CD4-positive, alpha-beta memory T cell (primary cell): ENCODE measurements around the gene SRMS. TPM values are rescaled to one million over a fixed set of nuclear protein-coding genes. Genes with fewer than 3 reads are reported as not detected.
A peak's percentile ranks its signal among the peaks of the same experiment; 100 is the strongest.
"Not testable (repeated sequence)": the region's sequence is repeated elsewhere in the genome, so short reads cannot be mapped to it uniquely, and the experiment has no call there.

Experiments used
- CTCF ChIA-PET: fragments of 350-600 bp; sonication (Branson Sonifier 250); formaldehyde crosslinking; loops from one replicate; lab custom pipeline; 2021; ENCODE audit warnings: inconsistent platforms; ENCODE audit not compliant: partially characterized antibody; lab: Charles Lee
- POLR2A ChIA-PET: fragments of 350-600 bp; sonication (Branson Sonifier 250); formaldehyde crosslinking; loops from one replicate; lab custom pipeline; 2021; ENCODE audit not compliant: partially characterized antibody; lab: Charles Lee
- DNase-seq, 5 donors: peaks; one replicate each; pipeline versions ENCODE4 v3.0.0 to v3.0.0-alpha.2; 2020 to 2022; ENCODE audit warnings: mixed read lengths in 1 of 5
- H3K27ac ChIP-seq: one replicate; pipeline ENCODE4 v1.7.0; 2013; ENCODE audit warnings: low read depth, low read length
- H3K27me3 ChIP-seq: 2 replicates; pipeline ENCODE4 v1.7.0; 2013; ENCODE audit warnings: mild to moderate bottlenecking, low read length, moderate library complexity; ENCODE audit not compliant: insufficient read depth
- H3K36me3 ChIP-seq: 2 replicates; pipeline ENCODE4 v1.7.0; 2013; ENCODE audit warnings: mild to moderate bottlenecking, low read length, moderate library complexity; ENCODE audit not compliant: insufficient read depth
- H3K4me1 ChIP-seq: 2 replicates; pipeline ENCODE4 v1.7.0; 2013; ENCODE audit warnings: mild to moderate bottlenecking, low read length, moderate library complexity; ENCODE audit not compliant: insufficient read depth
- H3K4me3 ChIP-seq, 2 donors: one replicate each; pipeline ENCODE4 v1.7.0; 2013; ENCODE audit warnings: low read length in 2 of 2, mild to moderate bottlenecking in 1 of 2
- H3K9me3 ChIP-seq, 2 donors: one replicate each; pipeline ENCODE4 v1.7.0; 2013; ENCODE audit warnings: low read length in 2 of 2, control low read depth in 1 of 2; ENCODE audit not compliant: control insufficient read depth in 1 of 2
- H3K27ac Mint-ChIP-seq, 7 donors: one replicate each; pipeline ENCODE4 v1.8.0; 2020 to 2021; ENCODE audit warnings: mixed read lengths in 7 of 7, mild to moderate bottlenecking in 6 of 7, inconsistent platforms in 3 of 7, moderate library complexity in 3 of 7
- H3K27me3 Mint-ChIP-seq, 2 donors: one replicate each; pipeline ENCODE4 v1.8.0; 2020 to 2021; ENCODE audit warnings: mixed read lengths in 2 of 2
- H3K36me3 Mint-ChIP-seq, 2 donors: one replicate each; pipeline ENCODE4 v1.8.0; 2020 to 2021; ENCODE audit warnings: mixed read lengths in 2 of 2, inconsistent platforms in 1 of 2, mild to moderate bottlenecking in 1 of 2
- H3K4me1 Mint-ChIP-seq, 4 donors: one replicate each; pipeline ENCODE4 v1.8.0; 2020 to 2021; ENCODE audit warnings: mixed read lengths in 4 of 4, mild to moderate bottlenecking in 1 of 4
- H3K4me3 Mint-ChIP-seq, 8 donors: one replicate each; pipeline ENCODE4 v1.8.0; 2020 to 2021; ENCODE audit warnings: mixed read lengths in 8 of 8, mild to moderate bottlenecking in 7 of 8, moderate library complexity in 6 of 8, inconsistent platforms in 3 of 8
- H3K9me3 Mint-ChIP-seq, 8 donors: one replicate each; pipeline ENCODE4 v1.8.0; 2020 to 2021; ENCODE audit warnings: mixed read lengths in 8 of 8, mild to moderate bottlenecking in 5 of 8, inconsistent platforms in 3 of 8, moderate library complexity in 1 of 8
- intact Hi-C: fragments of 100-400 bp; cut with micrococcal nuclease; formaldehyde crosslinking; loops from one replicate; pipeline ENCODE4 v1.15.1; 2023
- polyA plus RNA-seq, 2 donors: library from polyadenylated mRNA; unstranded; fragments of 300-500 nt; fragmentation: Illumina TruSeq; gene quantifications; one replicate each; pipeline ENCODE4 v1.2.3, GENCODE V29; 2021
- total RNA-seq, 2 experiments: library from RNA; stranded (reverse); gene quantifications; one replicate each; pipeline ENCODE4 v1.2.3, GENCODE V29; 2021

Gene SRMS
- total and polyA plus RNA-seq, 4 experiments from 2014 or later, result not detected

GRCh38 chr20:63518946-63519667, 28.4 kb downstream of the SRMS start:
- H3K4me1 ChIP-seq, result peaks cover 23% of the 10 kb centered on the region
- H3K9me3 ChIP-seq, result peaks cover 0 to 3% of the 10 kb centered on the region in 2 donors
- H3K4me3 Mint-ChIP-seq, result peak overlapping the region; percentile 67 to 83 (median 82)
- H3K4me3 ChIP-seq, result peak overlapping the region in 1 of 2 donors; percentile 52
- DNase-seq, result peak in 1 of 5 donors; percentile 29
- peaks cover 1 to 3% of the 10 kb centered on the region in 2 donors for H3K27me3 Mint-ChIP-seq
- peak overlapping the region; percentile 74 for H3K27ac ChIP-seq
- H3K4me1 Mint-ChIP-seq, result peaks cover 4 to 28% (median 14%) of the 10 kb centered on the region in 4 donors
- peaks cover 7 to 9% of the 10 kb centered on the region in 2 donors for H3K36me3 Mint-ChIP-seq
- H3K27ac Mint-ChIP-seq, result peak overlapping the region in 1 of 7 donors; percentile 80
- ChIA-PET POLR2A (interaction anchor here (1.6 to 6.9 kb wide), 4 partner anchors 10 to 33 kb away, joined by 4 to 84 read pairs (median 23); partner anchors contain the start of gene PTK6), CTCF (interaction anchor here (5.1 kb wide), 1 partner anchor 23 kb away, joined by 21 read pairs; no protein-coding TSS in a partner anchor)
- no peaks in the 10 kb centered on the region for H3K27me3 ChIP-seq
- peaks cover 13% of the 10 kb centered on the region for H3K36me3 ChIP-seq
- H3K9me3 Mint-ChIP-seq, result peaks cover 0 to 9% (median 4%) of the 10 kb centered on the region in 8 donors
- intact Hi-C loops, result no loop called here

GRCh38 chr20:63518351-63518861, 29.1 kb downstream of the SRMS start:
- CTCF ChIA-PET, result interaction anchor here (5.1 kb wide), 1 partner anchor 22 kb away, joined by 21 read pairs; no protein-coding TSS in a partner anchor

GRCh38 chr20:63517376-63518309, 29.9 kb downstream of the SRMS start:
- Mint-ChIP-seq H3K36me3 (peaks cover 3% of the 10 kb centered on the region in 2 donors), H3K4me3 (peak overlapping the region in 6 of 8 donors; percentile 20 to 75 (median 49)), H3K9me3 (peaks cover 0 to 8% (median 6%) of the 10 kb centered on the region in 8 donors), H3K27me3 (peaks cover 5 to 8% of the 10 kb centered on the region in 2 donors), H3K27ac (peak overlapping the region in 1 of 7 donors; percentile 52), H3K4me1 (peaks cover 3 to 19% (median 10%) of the 10 kb centered on the region in 4 donors)
- ChIA-PET POLR2A (no interaction called here), CTCF (interaction anchor here (5.1 kb wide), 1 partner anchor 21 kb away, joined by 21 read pairs; no protein-coding TSS in a partner anchor)
- DNase-seq, result no peak
- intact Hi-C loops, result no loop called here
- no peak overlapping the region for H3K4me3 ChIP-seq
- H3K9me3 ChIP-seq, result no peaks in the 10 kb centered on the region
- no peaks in the 10 kb centered on the region for H3K27me3 ChIP-seq
- peaks cover 7% of the 10 kb centered on the region for H3K36me3 ChIP-seq
- peaks cover 23% of the 10 kb centered on the region for H3K4me1 ChIP-seq
- H3K27ac ChIP-seq, result no peak overlapping the region

More at GRCh38 chr20:63518351-63518861, 29.1 kb downstream of the SRMS start:
- Mint-ChIP-seq H3K4me3 (peak overlapping the region in 6 of 8 donors; percentile 48 to 82 (median 57)), H3K36me3 (peaks cover 4 to 5% of the 10 kb centered on the region in 2 donors), H3K4me1 (peaks cover 4 to 23% (median 11%) of the 10 kb centered on the region in 4 donors), H3K9me3 (peaks cover 0 to 9% (median 4%) of the 10 kb centered on the region in 8 donors), H3K27me3 (peaks cover 1 to 4% of the 10 kb centered on the region in 2 donors), H3K27ac (peak overlapping the region in 1 of 7 donors; percentile 52)
- no peaks in the 10 kb centered on the region for H3K27me3 ChIP-seq
- H3K9me3 ChIP-seq, result peaks cover 0 to under 1% of the 10 kb centered on the region in 2 donors
- intact Hi-C loops, result no loop called here
- H3K36me3 ChIP-seq, result peaks cover 13% of the 10 kb centered on the region
- POLR2A ChIA-PET, result interaction anchor here (3.4 kb wide), 1 partner anchor 22 kb away, joined by 27 read pairs; no protein-coding TSS in a partner anchor
- DNase-seq, result peak in 1 of 5 donors; percentile 22
- peaks cover 23% of the 10 kb centered on the region for H3K4me1 ChIP-seq
- H3K27ac ChIP-seq, result no peak overlapping the region
- no peak overlapping the region for H3K4me3 ChIP-seq

- H3K9me3 Mint-ChIP-seq, H3K4me3 ChIP-seq, H3K27ac ChIP-seq, DNase-seq, H3K9me3 ChIP-seq, H3K36me3 Mint-ChIP-seq, H3K4me1 ChIP-seq, H3K36me3 ChIP-seq, intact Hi-C loops, CTCF ChIA-PET, H3K4me3 Mint-ChIP-seq, POLR2A ChIA-PET, H3K27me3 ChIP-seq: not testable (repeated sequence)
- H3K27me3 Mint-ChIP-seq, result peaks cover 16 to 17% of the 10 kb centered on the region in 2 donors
- peak overlapping the region in 2 of 7 donors; percentile 42 to 46 for H3K27ac Mint-ChIP-seq
- peaks cover under 1 to 11% (median 7%) of the 10 kb centered on the region in 4 donors for H3K4me1 Mint-ChIP-seq
Observed at GRCh38 chr20:63514520-63514919, 33.0 kb downstream of the SRMS start.

GRCh38 chr20:63513207-63513606, 34.3 kb downstream of the SRMS start:
- no peak overlapping the region for H3K27ac ChIP-seq
- Mint-ChIP-seq H3K27me3 (peaks cover 22 to 24% of the 10 kb centered on the region in 2 donors), H3K4me1 (peaks cover under 1 to 7% (median 3%) of the 10 kb centered on the region in 4 donors), H3K36me3 (no peaks in the 10 kb centered on the region), H3K27ac (no peak overlapping the region), H3K9me3 (peaks cover 0 to 8% (median 6%) of the 10 kb centered on the region in 8 donors), H3K4me3 (no peak overlapping the region)
- H3K4me3 ChIP-seq, result no peak overlapping the region
- CTCF ChIA-PET, result no interaction called here
- no peaks in the 10 kb centered on the region for H3K27me3 ChIP-seq
- H3K9me3 ChIP-seq, result no peaks in the 10 kb centered on the region
- no peaks in the 10 kb centered on the region for H3K4me1 ChIP-seq
- intact Hi-C loops, result no loop called here
- POLR2A ChIA-PET, result no interaction called here
- no peak for DNase-seq
- H3K36me3 ChIP-seq, result no peaks in the 10 kb centered on the region

GRCh38 chr20:63509088-63509564, 38.4 kb downstream of the SRMS start:
- H3K9me3 ChIP-seq, result no peaks in the 10 kb centered on the region
- H3K27me3 ChIP-seq, result no peaks in the 10 kb centered on the region
- peaks cover 2 to 4% of the 10 kb centered on the region in 2 donors for H3K36me3 Mint-ChIP-seq
- no peak overlapping the region for H3K4me3 ChIP-seq
- peak overlapping the region in 1 of 8 donors; percentile 0 for H3K4me3 Mint-ChIP-seq
- peaks cover 3 to 8% (median 5%) of the 10 kb centered on the region in 4 donors for H3K4me1 Mint-ChIP-seq
- POLR2A ChIA-PET, result no interaction called here
- H3K4me1 ChIP-seq, result no peaks in the 10 kb centered on the region
- peaks cover 29 to 30% of the 10 kb centered on the region in 2 donors for H3K27me3 Mint-ChIP-seq
- H3K27ac ChIP-seq, result no peak overlapping the region
- no peaks in the 10 kb centered on the region for H3K36me3 ChIP-seq
- CTCF ChIA-PET, result interaction anchor here (0.7 kb wide), 1 partner anchor 12 kb away, joined by 3 read pairs; no protein-coding TSS in a partner anchor
- H3K27ac Mint-ChIP-seq, result no peak overlapping the region
- intact Hi-C loops, result no loop called here
- peaks cover 0 to 16% (median 12%) of the 10 kb centered on the region in 8 donors for H3K9me3 Mint-ChIP-seq
- DNase-seq, result no peak
